ENCODE measurements around the gene DEFB116. TPM values are rescaled to one million over a fixed set of nuclear protein-coding genes. Genes with fewer than 3 reads are reported as not detected.

DEFB116 gene
- total RNA-seq, 4 donors from 2014 or later = not detected

Small RNA genes lying within 50 kb of the gene (small RNA-seq; reads per million reads assigned to genes)
- 0 reads per million in 3 donors for gene RNA5SP480

Other genes with a start within 250 kb of the DEFB116 start
- not detected for gene DEFB115, start 50.9 kb downstream of the DEFB116 start, total RNA-seq
- gene DEFB118, start 60.0 kb upstream of the DEFB116 start, total RNA-seq = not detected
- 1 to 10 TPM in 1 of 4 donors, not detected in 3; 2.7 TPM for gene DEFB119, start 82.0 kb upstream of the DEFB116 start, total RNA-seq
- not detected for gene DEFB121, start 97.6 kb upstream of the DEFB116 start, total RNA-seq
- gene DEFB123, start 132.0 kb upstream of the DEFB116 start, total RNA-seq = not detected
- gene DEFB124, start 166.5 kb upstream of the DEFB116 start, total RNA-seq = not detected
- 10 to 100 TPM in 1 of 4 donors, 1 to 10 TPM in 3; 3.7 to 10.2 (median 7.1) TPM for gene REM1, start 166.7 kb upstream of the DEFB116 start, total RNA-seq
- gene HM13, start 205.9 kb upstream of the DEFB116 start, total RNA-seq = 10 to 100 TPM; 41.5 to 67.7 (median 47.6) TPM

Measured in esophagus muscularis mucosa (tissue), 4 donors.